GM21619 (cell line): ENCODE results near the gene NUMBL.

Source experiments
- ATAC-seq: cut with Tn5 transposase; IDR thresholded peaks from one replicate; pipeline ENCODE4 v1.9.1; 2021; ENCODE audit not compliant: unreplicated experiment

Gene NUMBL

DNA sequence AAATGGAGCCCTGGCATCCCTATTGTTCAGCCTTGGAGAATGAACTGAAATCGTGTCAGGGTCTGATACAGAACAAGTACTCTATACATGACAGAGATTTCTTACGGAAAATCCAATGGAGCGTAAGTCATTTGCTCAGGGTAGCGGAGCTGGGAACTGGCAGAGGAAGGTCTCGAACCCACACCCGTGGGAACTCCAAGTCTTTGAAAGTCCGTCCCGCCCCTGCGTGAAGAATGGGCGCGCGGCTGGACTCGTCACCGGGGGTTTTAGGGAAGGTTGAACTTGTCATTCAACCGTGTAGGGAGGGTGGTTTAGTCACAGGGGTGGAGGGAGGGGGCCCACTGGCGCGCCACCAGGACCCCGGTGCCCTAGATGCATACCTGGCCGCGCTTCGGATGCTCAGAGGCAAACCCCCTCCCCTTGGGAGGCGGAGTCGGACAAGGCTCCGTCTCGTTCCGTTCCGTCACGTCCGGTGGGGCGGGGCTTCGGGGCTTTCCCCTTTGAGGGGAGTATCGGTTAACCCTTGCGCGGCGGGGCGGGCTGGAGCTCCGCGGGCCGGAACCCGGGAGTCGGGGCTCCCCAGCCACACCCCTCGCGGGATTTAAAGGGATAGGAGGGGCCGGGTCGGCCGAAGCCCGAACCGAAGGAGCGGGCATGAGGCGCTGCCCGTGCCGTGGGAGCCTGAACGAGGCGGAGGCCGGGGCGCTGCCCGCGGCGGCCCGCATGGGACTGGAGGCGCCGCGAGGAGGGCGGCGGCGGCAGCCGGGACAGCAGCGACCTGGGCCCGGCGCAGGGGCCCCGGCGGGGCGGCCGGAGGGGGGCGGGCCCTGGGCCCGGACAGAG lies 26.3 kb upstream of the NUMBL start, which contains the start of the genes COQ8B and ITPKC:
Gene COQ8B (minus strand): TSS at position 405 of the 843 bp plus-strand sequence. CDS start 2,254 bp downstream, outside the sequence.
Gene ITPKC (plus strand): TSS at position 631 of the 843 bp plus-strand sequence. CDS start 24 bp downstream, at position 655.
- peak; percentile 62 for ATAC-seq

DNA sequence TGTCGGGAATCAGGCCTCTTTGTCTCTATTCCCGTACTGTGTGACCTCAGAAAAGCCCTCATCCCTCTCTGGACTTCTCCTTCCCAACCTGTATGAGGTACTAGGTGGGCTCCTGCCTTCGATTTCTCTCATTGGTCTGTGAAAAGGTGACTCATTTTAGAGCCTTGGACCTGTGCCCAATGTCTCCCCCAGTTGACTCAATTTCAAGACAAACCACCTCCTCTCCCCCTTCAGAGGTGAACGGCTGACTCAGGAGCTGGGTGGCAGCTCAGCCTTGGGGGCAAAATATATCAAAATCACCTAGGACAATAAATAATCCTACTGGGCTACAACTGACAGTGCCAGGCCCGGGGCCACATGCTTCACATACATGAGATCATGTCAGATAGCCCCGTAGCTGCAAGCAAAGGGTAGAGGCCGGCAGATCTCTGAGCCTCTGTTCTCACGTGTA lies 25.6 kb upstream of the NUMBL start:
- no peak for ATAC-seq

DNA sequence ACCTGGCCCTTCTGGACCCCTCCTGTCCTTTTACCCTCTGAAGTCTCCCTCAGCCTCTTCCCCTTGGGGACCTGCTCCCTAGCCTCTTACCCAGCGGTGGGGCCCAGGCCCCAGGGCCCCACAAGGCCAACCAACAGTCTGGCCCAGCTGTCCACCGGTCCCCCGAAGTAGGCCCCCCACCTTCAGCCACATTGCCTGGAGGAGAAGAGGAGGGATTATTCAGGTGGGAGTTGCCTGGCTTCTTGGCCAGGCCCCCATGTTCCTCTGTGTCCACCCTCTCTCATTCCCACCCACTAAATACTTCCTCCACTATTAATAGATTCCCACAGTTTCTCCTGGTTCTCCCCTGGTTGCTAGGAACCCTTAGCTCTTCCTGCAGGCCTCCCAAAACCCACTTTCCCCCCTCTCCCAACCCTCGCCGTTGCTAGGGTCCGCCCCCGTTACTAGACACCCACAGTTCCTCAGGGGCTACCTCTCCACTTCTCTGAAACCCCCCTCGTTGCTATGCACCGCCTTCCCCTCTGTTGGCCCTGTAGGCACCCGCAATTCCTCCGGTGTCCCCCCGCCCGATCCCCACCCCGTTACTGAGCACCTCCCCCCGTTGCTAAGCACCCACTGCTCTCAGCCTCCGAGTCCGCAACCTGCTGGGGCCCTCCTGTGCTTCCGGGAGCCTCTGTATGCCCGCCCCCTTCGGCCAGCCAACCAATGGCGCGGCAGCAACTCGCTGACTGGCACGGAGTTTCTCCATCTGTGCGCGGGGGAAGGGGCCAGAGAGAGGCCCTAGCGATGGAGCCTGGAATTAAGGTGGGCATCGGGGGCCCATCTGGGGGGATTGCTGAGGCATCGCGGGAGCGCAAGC lies 24.2 kb upstream of the NUMBL start:
- ATAC-seq = peak; percentile 39

DNA sequence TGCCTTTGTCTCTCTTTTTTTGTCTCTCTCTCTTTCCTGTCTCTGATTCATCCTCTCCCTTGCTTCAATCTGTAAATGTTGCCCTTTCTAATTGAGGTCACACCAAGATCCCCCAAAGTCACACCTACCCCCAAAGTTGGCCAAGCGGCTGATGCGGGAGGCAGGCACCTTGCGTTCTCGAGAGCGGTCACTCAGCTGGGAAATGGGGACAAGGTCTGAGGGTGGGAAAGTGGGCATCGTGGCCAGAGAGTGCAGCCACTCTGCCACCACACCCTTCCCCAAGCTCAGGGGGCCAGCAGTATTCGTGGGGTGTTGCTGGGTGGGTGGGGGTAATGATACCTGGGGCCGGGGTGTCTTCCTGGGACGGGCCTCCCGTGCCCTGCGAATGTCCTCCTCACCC lies 23.5 kb upstream of the NUMBL start:
- no peak for ATAC-seq

DNA sequence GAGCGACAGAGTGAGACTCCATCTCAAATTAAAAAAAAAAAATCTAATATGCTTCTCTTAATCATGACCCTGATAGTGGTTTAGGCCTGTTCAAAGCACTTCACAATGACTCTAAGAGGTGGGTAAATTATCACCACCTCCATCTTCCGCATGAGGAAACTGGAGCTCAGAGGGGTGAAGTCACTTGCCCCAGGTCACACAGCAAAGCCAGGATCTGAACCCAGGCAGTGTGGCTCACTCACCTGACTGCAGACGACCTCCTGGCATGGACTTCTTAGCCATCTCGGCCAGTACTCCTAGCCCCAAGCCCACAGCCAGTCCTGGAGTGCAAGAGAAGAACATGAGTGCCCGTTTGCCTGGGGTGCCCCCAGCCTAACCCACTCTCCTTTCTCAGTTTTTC lies 19.4 kb upstream of the NUMBL start:
- ATAC-seq = no peak

DNA sequence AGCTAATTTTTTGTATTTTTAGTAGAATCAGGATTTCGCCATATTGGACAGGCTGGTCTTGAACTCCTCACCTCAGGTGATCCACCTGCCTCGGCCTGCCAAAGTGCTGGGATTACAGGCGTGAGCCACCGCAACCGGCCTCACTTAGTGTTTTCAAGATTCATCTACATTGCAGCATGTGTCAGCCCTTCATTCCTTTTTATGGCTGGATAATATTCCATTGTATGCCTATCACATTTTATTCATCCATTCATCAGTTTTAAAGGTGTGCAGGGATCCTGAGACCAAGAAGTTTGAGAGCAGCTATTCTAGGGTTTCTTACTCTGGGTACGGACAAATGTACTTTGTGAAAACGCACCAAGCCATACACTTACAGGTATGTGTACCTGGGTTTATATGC lies 17.2 kb upstream of the NUMBL start:
- ATAC-seq = no peak

DNA sequence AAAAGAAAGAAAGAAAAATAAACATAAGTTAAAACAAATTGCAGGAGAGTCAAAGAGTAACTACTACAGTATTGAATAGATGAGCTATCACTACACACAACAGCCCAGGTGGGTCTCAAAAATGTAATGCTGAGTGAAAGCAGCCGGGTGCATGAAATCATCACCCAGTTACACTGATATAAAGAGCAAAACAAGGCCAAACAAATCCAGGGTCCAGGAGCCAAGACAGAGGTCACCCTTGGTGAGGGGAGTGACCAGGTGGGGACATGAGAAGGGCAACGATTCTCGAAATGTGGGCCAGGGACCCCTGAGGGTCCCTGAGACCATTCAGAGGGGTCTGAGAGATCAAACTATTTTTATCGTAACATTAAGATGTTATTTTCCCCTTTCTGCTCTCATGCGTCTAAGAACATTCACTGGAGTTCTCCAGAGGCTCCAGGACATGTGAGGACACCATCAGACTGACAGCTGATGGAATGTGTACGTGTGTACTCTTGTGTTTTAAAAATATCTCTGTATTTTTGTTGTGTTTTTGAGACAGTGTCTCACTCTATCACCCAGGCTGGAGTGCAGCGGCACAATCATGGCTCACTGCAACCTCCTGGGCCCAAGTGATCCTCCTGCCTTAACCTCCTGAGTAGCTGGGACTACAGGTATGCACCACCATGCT lies 15.6 kb upstream of the NUMBL start:
- no peak for ATAC-seq

DNA sequence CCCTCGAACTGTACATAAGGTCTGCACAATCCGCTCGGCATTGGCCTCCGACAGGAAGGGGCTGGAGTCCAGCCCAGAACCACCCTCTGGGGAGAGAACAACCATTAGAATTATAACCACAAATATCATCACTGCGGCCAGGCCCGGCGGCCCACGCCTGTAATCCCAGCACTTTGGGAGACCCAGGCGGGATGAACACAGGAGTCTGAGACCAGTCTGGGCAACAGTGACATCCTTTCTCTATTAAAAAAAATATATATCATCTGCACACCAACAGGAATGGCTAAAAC lies 14.9 kb upstream of the NUMBL start:
- no peak for ATAC-seq

DNA sequence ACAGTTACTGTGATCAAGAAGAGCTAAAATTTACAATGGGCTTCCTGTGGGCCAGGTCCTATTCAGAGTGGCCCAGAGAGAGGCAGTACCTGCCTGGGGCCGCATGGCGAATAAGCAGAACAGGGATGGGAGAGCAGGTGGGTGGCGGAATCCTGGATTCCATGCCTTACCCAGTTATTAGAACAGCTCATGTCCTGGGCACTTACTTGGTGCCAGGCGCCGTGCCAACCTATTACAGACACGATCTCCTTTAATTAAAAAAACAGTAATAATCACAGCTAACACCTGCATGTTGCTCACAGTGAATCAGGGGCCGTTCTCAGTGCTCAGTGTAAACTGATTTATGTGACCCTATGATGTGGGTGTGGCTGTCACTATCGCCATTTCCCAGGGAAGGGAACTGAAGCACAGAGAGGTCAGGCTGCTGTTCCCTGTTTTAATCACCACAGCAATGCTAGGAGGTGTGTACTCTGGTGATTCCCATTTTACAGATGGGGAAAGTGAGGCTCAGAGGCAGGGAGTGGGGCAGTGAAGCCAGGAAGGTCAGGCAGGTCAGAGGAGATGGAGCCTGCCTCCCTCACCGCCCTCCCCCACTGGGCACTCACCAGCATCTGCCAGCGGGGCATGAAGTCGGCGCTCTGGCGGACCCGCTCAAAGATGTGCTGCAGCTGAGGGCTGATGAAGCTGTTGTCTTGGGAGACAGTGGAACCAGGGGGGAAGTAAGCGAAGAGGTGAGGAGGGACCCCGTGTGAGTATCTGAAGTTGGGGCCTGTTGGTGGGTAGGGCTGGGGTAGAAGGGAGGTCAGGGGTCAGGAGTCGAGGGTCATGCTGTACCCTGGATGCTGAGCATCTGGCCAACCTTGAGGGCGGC lies 14.3 kb upstream of the NUMBL start:
- ATAC-seq = no peak

DNA sequence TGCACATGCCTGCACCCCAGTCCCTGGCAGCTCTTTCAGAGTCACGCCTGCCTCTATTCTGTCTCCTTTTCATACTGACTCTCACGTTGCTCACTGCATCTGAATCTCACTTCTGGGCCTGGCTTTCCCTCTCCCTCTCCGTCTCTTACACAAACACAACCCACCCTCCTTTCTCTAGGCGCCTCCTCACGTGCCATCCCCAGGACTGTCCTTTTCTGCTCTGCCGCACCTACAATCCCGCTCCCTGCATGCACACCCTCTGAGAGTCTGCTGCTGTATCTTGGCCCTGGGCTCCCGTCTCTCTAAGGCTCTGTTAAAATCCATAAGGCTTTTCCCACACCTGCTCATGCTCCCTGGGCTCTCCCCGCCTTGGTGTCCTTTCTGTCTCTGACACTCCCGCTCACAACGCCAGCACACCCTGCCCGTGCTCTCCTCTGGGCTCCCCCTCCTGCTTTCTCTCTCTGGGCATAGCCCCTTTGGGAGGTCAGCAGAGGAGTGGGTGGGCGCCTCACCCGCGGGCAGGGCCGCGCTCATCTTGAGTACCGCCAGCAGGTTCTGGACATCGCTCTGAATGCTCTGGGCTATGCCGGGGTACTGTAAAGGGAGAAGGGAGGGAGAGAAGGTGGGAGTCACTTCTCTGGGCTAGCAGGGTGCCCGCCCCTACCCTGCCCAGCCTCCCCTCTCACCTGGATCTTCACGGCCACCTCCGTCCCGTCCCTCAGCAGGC lies 12.7 kb upstream of the NUMBL start:
- ATAC-seq = no peak

DNA sequence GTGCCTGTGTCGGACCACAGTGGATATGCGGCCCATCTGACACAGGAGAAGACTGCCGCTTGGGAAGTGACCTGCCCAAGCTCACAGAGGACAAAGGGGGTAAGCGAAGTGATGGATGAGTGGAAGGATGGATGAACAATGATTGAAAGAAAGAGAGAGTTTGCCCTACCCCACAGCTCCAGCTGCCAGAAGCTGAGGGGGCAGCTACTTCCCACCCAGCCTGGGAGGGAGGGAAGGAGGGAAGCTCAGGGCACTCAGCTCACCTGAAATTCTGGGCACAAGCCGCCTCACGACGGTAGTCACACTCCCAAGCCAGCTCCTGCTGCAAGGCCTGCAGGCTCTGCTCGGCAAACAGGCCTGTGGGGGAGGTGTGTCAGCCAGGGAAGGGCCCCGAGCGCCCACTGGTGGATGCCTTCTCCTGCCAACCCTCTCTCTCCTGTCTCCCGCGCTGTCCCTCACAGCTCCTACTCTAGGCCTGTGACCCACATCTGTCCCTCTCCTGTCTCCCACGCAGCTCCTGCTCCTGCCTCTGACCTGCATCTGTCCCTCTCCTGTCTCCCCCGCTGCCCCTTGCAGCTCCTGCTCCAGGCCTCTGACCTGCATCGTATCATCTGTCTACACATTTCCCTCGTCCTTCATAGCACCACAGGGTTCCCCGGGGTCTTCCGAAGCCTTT lies 12.0 kb upstream of the NUMBL start:
- ATAC-seq = no peak

DNA sequence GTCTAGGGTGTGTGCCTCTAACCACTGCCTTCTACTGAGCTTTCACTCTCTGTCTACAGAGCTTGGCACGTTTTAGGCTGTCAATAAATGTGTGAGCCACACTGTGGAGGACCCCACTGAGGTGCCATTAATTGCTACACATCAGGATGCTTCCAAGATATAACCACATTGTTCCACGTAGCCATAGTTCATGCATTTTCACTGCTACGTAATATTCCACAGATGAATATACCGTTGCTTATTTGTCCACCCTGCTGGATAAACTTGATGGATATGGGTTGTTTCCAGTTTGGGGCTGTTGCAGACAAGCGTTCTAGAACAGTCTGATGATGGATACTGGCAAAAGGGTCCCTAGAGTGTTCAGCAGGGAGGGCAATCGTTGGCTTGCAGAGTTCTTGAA lies 11.3 kb upstream of the NUMBL start:
- no peak for ATAC-seq

DNA sequence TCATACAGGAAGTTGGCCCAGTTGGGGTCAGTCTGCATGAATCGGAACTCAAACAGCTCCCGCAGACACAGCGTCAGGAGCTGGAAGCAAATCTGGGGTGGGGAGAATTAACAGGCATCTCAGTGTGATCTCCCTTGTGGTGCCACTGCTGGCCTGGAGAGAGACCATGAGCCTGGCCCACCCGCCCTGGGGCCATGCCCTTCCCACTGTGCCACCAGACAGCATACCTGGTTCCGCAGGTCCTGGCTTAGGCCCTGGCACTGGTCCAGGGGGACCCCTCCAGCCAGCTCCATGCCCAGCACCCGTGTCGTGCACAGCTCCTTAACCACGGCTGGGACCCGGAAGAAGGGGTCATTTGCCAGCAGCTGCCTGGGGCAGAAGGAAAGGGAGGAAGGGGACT lies 9.6 kb upstream of the NUMBL start:
- no peak for ATAC-seq

DNA sequence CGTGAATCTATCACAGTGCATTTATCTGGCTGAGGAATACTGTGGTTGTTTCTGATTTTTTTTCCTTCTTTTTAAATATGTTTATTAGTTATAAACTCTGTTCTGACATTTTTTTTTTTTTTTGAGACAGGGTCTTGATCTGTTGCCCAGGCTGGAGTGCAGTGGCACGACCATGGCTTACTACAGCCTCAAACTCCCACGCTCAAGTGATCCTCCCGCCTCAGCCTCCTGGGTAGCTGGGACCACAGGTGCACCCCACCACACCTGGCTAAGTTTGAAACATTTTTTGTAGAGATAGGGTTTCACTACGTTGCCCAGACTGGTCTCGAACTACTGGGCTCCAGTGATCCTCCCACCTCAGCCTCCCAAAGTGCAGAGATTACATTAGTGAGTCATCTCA lies 6.6 kb upstream of the NUMBL start:
- ATAC-seq = no peak

DNA sequence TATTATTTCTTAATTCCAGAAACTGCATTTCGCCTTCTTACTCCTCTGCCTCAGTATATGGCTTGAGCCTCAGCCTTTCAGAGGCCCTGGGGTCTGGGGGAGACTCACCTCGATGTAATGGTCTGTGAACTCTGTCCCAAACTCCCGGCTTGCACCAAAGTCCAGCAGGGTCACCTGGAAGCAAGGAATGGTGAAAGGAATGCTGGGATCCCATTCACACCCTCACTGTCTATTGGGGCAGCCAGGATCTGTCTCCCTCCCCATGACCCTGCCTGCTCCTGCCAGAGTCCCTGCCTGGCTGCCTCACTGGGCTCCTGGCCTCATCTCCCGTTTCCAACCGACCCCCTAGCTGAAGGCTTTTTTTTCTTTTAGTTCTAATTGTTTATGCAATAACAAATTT lies 5.4 kb upstream of the NUMBL start:
- ATAC-seq = no peak

DNA sequence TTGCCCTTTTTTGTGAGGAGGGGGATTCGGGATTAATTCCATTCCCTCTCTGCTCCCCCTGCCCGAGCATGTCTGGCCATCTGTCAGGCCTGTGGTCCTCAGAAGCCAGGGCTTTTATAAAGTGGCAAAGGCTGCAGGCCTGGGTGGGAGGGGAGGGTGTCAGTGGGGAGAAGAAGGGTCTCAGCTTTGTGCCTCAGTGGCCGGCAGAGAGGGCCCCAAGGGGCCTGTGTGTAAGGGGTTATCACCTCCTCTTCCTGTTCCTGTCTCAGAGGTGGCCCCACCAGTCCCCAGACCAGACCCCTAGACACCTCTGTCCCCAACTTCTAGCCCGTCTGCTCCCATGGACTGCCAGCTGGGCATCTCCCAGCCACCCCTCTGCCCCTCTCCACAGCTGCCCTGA lies 3.4 kb upstream of the NUMBL start:
- no peak for ATAC-seq

DNA sequence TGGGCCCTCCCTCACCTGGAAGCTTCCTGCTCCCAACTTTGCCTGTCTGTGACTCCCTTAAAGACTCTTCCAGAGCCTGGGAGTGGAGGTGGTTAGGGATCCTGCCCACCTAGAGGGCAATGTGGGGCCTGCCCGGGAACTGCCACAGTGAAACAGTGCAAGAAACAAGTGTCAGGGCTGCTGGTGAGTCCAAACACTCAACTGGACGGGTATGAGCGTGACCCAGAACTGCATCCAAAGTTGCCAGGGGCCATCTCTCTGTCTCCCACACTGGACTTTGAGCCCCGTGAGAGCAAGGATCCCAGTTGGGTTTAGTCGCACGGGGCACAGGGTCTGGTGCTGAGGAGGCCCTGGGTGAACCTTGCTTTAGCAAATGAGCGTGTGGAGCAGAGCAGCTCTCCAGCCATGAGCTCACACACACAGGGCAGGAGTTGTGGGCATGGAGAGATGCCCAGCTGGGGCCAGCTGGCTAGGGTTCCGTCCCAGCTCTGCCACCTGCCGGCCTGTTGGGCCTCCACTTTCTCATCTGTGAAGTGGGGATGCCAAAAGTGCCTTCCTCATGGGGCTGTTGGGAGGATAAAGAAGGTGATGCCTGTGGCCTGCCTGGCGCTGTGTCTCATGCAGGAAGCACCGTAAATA lies 2.8 kb upstream of the NUMBL start:
- ATAC-seq = no peak

DNA sequence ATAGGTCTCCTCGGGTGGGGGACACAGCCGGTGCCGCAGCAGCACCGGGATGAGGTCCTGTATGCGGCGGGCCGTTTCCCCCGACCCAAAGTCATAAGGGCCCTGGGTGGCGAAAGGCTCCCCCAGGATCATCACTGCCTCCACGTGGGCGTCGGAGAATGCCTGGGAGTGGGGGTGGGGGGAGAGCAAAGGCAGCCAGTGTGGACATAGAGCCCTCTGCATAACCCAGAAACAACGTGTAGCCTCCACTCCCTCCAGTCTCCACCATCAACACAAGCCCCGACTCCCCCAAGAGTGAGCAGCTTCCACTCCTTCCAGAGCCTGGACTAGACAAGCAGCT lies 1.7 kb upstream of the NUMBL start:
- ATAC-seq = no peak
